HCT116 (cell line): Measurements from ENCODE around the gene SLC9A7.

Experiments used
- CEBPB ChIP-seq: IDR thresholded peaks from 2 replicates; pipeline ENCODE4 v1.6.1; 2012; ENCODE audit warnings: low read depth
- EZH2 ChIP-seq: fragments of 200-600 bp; sonication (generic); IDR thresholded peaks from 2 replicates; pipeline ENCODE4 v1.6.1; 2017; ENCODE audit warnings: antibody characterized with exemption, mixed run types
- EZH2phosphoT487 ChIP-seq: fragments of 200-600 bp; IDR thresholded peaks from 2 replicates; pipeline ENCODE4 v1.6.1; 2018; ENCODE audit warnings: antibody characterized with exemption, borderline replicate concordance
- JUND ChIP-seq: IDR thresholded peaks from 2 replicates; pipeline ENCODE4 v1.6.1; 2012
- POLR2A ChIP-seq: IDR thresholded peaks from 2 replicates; pipeline ENCODE4 v1.7.0; 2011; ENCODE audit warnings: borderline replicate concordance; ENCODE audit not compliant: insufficient read depth, insufficient read length; ENCODE audit errors: extremely low read depth
- POLR2AphosphoS5 ChIP-seq: IDR thresholded peaks from 2 replicates; pipeline ENCODE4 v1.6.1; 2011; ENCODE audit warnings: mild to moderate bottlenecking, low read depth, low read length, moderate library complexity
- SIN3A ChIP-seq: IDR thresholded peaks from 2 replicates; pipeline ENCODE4 v1.6.1; 2012; ENCODE audit warnings: low read depth
- YY1 ChIP-seq: IDR thresholded peaks from 2 replicates; pipeline ENCODE4 v1.6.1; 2011; ENCODE audit warnings: low read length, low read depth, moderate library complexity, mild to moderate bottlenecking; ENCODE audit not compliant: insufficient replicate concordance; ENCODE audit errors: extremely low read depth
- ZNF274 ChIP-seq: fragments of 200-500 bp; sonication (Bioruptor generic); IDR thresholded peaks from 2 replicates; pipeline ENCODE4 v1.6.1; 2014; ENCODE audit warnings: mild to moderate bottlenecking, low read depth, low read length, inconsistent platforms
- TF ChIP-seq, protein P1 (sequence below): IDR thresholded peaks from 2 replicates; pipeline ENCODE4 v1.6.1; 2012
- TF ChIP-seq, protein P2 (sequence below), 3 experiments: fragments of 200-600 bp in 1 of 3; sonication (generic) in 1 of 3; IDR thresholded peaks in 2 of 3; conservative IDR thresholded peaks in 1 of 3; 2 replicates each; pipeline ENCODE4 v1.5.1; 2012 to 2017; ENCODE audit warnings: low read depth in 2 of 3, low read length in 2 of 3, antibody characterized with exemption in 1 of 3, borderline replicate concordance in 1 of 3, control low read depth in 1 of 3, mild to moderate bottlenecking in 1 of 3, mixed read lengths in 1 of 3, mixed run types in 1 of 3, moderate library complexity in 1 of 3; ENCODE audit not compliant: insufficient read depth in 1 of 3

DNA sequence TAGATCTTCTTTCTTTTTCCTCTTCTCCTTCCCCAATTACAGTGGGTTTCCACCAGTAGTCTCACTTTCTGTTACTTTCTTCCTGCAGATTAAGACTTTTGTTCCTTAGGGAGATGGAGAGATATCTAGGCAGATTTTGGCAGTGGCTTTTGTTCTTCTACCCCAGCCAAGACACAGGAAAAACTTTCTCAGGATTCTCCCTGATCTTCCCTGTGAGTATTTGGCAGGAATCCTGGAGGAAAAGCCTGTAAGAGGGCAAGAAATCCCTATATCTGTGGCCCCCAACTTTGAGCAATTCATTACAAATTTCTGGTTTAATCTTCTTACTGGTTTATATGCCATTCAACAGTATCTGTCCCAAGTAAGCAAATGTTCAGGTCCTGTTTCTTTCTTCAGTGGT is 21.9 kb downstream of the SLC9A7 start:
- TF ChIP-seq, protein P1, sequence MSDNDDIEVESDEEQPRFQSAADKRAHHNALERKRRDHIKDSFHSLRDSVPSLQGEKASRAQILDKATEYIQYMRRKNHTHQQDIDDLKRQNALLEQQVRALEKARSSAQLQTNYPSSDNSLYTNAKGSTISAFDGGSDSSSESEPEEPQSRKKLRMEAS = no peak
- TF ChIP-seq POLR2AphosphoS5 = no peak
- TF ChIP-seq, protein P2, sequence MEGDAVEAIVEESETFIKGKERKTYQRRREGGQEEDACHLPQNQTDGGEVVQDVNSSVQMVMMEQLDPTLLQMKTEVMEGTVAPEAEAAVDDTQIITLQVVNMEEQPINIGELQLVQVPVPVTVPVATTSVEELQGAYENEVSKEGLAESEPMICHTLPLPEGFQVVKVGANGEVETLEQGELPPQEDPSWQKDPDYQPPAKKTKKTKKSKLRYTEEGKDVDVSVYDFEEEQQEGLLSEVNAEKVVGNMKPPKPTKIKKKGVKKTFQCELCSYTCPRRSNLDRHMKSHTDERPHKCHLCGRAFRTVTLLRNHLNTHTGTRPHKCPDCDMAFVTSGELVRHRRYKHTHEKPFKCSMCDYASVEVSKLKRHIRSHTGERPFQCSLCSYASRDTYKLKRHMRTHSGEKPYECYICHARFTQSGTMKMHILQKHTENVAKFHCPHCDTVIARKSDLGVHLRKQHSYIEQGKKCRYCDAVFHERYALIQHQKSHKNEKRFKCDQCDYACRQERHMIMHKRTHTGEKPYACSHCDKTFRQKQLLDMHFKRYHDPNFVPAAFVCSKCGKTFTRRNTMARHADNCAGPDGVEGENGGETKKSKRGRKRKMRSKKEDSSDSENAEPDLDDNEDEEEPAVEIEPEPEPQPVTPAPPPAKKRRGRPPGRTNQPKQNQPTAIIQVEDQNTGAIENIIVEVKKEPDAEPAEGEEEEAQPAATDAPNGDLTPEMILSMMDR (IDR thresholded peaks at IDR 0.05 in 2 of 3, conservative IDR thresholded peaks at IDR 0.05 in 1 of 3; ENCODE audit: borderline replicate concordance in 1 of 3, insufficient read depth in 1 of 3, low read depth in 2 of 3, low read length in 2 of 3) = no peak
- no peak for TF ChIP-seq EZH2
- no peak for TF ChIP-seq CEBPB
- no peak for TF ChIP-seq POLR2A
- TF ChIP-seq YY1 = no peak
- TF ChIP-seq ZNF274 = no peak
- TF ChIP-seq SIN3A = no peak
- no peak for TF ChIP-seq EZH2phosphoT487
- no peak for TF ChIP-seq JUND
